Activated T-helper 17 cell treated with anti-CD3 and anti-CD28 coated beads, Interleukin-2, amount 50 U/mL, for 72 hours (primary cell): ENCODE measurements around the gene VWA3A. TPM values are rescaled to one million over a fixed set of nuclear protein-coding genes. Genes with fewer than 3 reads are reported as not detected.
"Not testable (repeated sequence)": the region's sequence is repeated elsewhere in the genome, so short reads cannot be mapped to it uniquely, and the experiment has no call there.

Experiments
- ATAC-seq: fragments of 150-1000 bp; cut with Tn5 transposase; replicated peaks from 2 replicates; pipeline ENCODE4 v1.10.0; 2021; ENCODE audit warnings: mild to moderate bottlenecking, moderate library complexity
- H3K27ac Mint-ChIP-seq: one replicate; pipeline ENCODE4 v1.8.0; 2022; ENCODE audit warnings: mixed read lengths
- H3K27me3 Mint-ChIP-seq: one replicate; pipeline ENCODE4 v1.8.0; 2022; ENCODE audit warnings: mixed read lengths
- H3K36me3 Mint-ChIP-seq: one replicate; pipeline ENCODE4 v1.8.0; 2022; ENCODE audit warnings: low read depth, mild to moderate bottlenecking, mixed read lengths
- H3K4me1 Mint-ChIP-seq: one replicate; pipeline ENCODE4 v1.8.0; 2022; ENCODE audit warnings: mixed read lengths
- H3K4me3 Mint-ChIP-seq: one replicate; pipeline ENCODE4 v1.8.0; 2022; ENCODE audit warnings: mild to moderate bottlenecking, mixed read lengths
- H3K9me3 Mint-ChIP-seq: one replicate; pipeline ENCODE4 v1.8.0; 2022; ENCODE audit warnings: mixed read lengths
- total RNA-seq, 2 donors: library from RNA; stranded (reverse); gene quantifications; one replicate each; pipeline ENCODE4 v1.2.3, GENCODE V29; 2022

VWA3A gene
- total RNA-seq, 2 donors from 2014 or later, result not detected

DNA sequence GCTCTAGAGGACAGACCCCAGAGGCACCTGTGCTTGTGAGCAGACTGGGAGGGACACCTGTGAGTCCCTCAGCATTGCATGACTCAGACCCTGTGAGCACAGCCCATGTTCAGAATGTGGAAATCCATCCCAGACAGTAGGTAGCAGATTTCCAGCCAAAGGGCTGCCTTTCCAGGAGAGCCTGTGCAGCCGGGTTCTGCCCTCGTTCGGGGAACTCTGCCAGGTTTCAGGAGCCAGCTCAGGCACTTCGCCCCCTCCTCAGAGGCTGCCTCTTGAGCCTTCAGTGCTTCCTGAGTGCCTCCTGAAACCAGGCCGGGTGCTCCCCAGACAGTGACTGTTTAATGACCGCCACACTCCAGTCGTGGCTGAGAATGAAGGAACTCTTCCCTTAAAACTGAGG, 46.7 kb downstream of the VWA3A start:
- no peaks in the 10 kb centered on the region for H3K36me3 Mint-ChIP-seq
- peaks cover 4% of the 10 kb centered on the region for H3K27me3 Mint-ChIP-seq
- no peaks in the 10 kb centered on the region for H3K4me1 Mint-ChIP-seq
- H3K9me3 Mint-ChIP-seq, result no peaks in the 10 kb centered on the region
- H3K4me3 Mint-ChIP-seq, result no peak overlapping the region
- no peak for ATAC-seq
- H3K27ac Mint-ChIP-seq, result no peak overlapping the region

DNA sequence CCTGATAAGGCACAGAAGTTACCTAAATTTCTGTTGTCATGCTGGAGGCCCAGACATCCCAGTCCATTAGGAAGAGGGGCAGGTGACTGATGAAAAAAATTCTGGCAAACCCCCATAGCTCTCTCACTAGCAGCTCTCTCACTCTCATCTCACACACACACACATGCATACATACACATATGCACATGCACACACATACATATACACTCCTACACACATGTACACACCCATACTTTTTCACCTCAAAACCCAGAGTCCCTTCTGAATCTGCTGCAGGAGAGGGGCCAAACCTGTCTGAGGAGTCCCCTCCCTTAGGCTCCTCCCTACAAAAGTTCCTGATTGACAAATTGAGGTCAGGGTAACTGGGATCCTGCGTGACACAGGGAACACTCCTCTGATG, 47.4 kb downstream of the VWA3A start:
- Mint-ChIP-seq H3K4me1 (no peaks in the 10 kb centered on the region), H3K9me3 (no peaks in the 10 kb centered on the region), H3K36me3 (no peaks in the 10 kb centered on the region), H3K27ac (no peak overlapping the region), H3K27me3 (peaks cover 4% of the 10 kb centered on the region), H3K4me3 (no peak overlapping the region)
- ATAC-seq, result no peak

DNA sequence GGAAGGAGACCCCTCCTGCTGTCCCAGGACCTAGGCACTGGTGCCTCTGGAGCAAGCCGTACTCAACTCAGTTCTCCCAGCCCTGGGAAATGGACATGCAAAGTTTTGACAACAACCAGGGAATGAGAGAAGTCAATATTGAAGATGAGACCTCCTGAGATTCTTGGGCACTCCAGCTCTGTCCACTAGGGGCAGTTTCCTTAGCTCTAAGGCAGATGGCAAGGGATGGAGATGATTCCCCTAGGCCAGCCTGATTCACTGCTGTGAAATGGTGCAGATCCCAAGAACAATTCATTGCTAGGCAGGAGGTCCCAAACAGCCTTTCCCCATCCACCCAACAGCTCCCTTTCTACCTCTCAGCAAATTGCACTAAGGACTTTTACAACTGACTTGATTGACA, 49.4 kb downstream of the VWA3A start:
- Mint-ChIP-seq H3K36me3 (no peaks in the 10 kb centered on the region), H3K27me3 (peaks cover 4% of the 10 kb centered on the region), H3K9me3 (no peaks in the 10 kb centered on the region), H3K27ac (no peak overlapping the region), H3K4me3 (no peak overlapping the region), H3K4me1 (no peaks in the 10 kb centered on the region)
- no peak for ATAC-seq

DNA sequence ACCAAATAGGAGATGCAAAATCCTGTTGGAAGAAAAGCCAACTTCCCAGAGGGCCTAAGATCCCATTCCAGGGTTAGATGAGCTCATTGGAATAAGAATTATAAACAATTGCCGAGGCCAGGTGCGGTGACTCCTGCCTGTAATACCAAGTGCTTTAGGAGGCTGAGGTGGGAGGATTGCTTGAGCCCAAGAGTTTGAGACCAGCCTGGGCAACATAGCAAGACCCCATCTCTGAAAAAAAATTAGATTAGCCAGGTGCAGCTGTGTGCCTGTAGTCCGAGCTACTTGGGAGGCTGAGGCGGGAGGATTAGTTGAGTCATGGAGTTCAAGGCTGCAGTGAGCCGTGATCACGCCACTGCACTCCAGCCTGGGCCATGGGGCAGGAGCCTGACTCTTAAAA, 52.2 kb downstream of the VWA3A start:
- ATAC-seq, result no peak
- Mint-ChIP-seq H3K4me3 (no peak overlapping the region), H3K9me3 (no peaks in the 10 kb centered on the region), H3K36me3 (no peaks in the 10 kb centered on the region), H3K4me1 (no peaks in the 10 kb centered on the region), H3K27me3 (no peaks in the 10 kb centered on the region), H3K27ac (no peak overlapping the region)

DNA sequence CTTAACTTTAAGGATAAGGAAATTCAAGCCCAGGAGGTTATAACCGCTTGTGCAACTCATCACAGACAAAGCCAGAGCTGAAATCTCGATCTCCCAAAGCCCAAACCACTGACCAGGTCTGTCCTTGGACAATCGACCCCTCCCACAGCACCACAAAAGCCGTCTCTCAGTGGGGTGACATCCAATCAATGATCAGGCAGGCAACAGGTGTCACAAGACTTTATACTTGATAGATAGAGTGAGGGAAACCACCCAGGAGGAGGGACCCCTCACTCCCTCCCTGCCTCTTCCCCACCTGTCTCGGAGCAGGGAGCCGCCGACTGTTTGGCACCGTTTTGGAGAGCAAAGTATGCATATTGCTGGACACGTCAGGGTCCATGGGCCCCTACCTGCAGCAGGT, 55.5 kb downstream of the VWA3A start:
- Mint-ChIP-seq H3K27ac (no peak overlapping the region), H3K4me3 (no peak overlapping the region), H3K27me3 (no peaks in the 10 kb centered on the region), H3K36me3 (no peaks in the 10 kb centered on the region), H3K9me3 (no peaks in the 10 kb centered on the region), H3K4me1 (no peaks in the 10 kb centered on the region)
- ATAC-seq, result no peak

DNA sequence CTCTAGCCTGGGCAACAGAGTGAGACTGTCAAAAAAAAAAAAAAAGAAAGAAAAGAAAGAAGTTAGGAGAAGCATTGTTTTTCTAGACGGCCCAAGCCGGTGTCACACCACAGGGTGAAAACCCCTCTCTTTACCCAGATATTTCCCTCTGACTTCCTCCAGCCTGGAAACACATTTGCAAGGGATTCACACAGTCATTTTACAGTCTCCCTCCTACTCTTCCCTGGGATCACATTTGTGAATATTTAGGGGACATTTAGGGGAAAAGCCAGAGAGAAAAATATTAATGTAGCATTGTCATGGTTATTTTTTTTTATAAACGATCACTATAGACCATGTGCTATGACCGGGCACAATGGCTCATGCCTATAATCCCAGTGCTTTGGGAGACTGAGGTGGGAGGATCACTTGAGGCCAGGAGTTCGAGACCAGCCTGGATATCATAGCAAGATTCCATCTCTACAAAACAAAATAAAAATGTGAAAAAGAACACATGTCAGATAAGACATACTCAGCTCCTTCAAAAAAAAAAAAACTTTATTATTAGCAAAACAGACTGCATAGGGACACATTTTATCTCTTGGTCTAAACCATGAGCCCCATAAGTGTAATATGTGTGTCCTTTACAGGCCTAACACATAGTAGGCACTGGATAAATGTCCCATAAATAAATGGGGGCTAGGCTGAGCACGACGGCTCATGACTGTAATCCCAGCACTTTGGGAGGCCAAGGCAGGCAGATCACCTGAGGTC, 59.1 kb downstream of the VWA3A start:
- Mint-ChIP-seq H3K4me3 (no peak overlapping the region), H3K4me1 (no peaks in the 10 kb centered on the region), H3K36me3 (no peaks in the 10 kb centered on the region), H3K27me3 (no peaks in the 10 kb centered on the region), H3K27ac (no peak overlapping the region), H3K9me3 (no peaks in the 10 kb centered on the region)
- no peak for ATAC-seq

DNA sequence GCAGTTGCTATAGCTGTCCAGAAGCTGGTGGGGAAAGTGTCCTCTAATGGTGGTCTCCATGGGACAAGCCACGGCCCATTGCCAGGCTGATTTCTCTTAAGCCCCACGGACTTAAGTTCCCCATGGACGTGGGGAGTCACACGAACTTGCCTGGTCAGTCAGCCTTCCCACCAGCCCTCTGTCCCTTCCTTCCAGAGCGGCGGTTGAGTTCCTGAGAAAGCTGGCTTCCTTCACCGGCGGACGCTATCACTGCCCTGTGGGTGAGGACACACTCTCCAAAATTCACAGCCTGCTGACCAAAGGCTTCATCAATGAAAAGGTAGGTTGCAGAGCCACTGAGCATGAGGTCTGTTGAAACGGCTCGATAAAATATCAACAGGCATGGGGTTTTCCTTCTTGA, 60.0 kb downstream of the VWA3A start:
- no peak overlapping the region for H3K27ac Mint-ChIP-seq
- H3K9me3 Mint-ChIP-seq, result no peaks in the 10 kb centered on the region
- H3K36me3 Mint-ChIP-seq, result no peaks in the 10 kb centered on the region
- H3K4me3 Mint-ChIP-seq, result no peak overlapping the region
- H3K27me3 Mint-ChIP-seq, result no peaks in the 10 kb centered on the region
- no peaks in the 10 kb centered on the region for H3K4me1 Mint-ChIP-seq
- no peak for ATAC-seq

DNA sequence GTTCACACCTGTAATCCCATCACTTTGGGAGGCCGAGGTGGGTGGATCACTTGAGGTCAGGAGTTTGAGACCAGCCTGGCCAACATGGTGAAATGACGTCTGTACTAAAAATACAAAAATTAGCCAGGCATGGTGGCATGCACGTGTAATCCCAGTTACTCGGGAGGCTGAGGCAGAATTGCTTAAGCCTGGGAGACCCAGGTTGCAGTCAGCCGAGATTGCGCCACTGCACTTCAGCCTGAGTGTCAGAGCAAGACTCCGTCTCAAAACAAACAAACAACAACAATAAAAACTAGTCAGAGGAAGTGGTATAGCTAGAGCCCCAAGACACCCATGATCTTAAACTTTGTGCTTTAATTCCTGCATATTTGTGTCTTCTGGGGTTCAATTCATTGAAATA, 60.7 kb downstream of the VWA3A start:
- not testable (repeated sequence) for H3K27me3 Mint-ChIP-seq, H3K9me3 Mint-ChIP-seq, ATAC-seq, H3K4me1 Mint-ChIP-seq, H3K36me3 Mint-ChIP-seq, H3K27ac Mint-ChIP-seq, H3K4me3 Mint-ChIP-seq

DNA sequence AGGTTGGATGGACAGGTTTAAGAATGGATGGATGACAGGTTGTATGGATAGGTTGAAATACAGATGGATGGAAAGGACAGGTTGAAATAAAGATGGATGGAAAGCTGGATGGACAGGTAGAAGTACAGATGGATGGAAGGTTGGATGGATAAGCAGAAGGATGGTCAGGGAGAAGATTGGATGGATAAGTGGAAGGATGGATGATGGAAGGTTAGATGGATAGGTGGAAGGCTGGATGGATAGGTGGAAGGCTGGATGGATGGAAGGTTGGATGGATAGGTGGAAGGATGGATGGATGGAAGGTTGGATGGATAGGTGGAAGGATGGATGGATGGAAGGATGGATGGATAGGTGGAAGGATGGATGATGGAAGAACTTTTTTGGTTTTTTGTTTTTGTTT, 69.1 kb downstream of the VWA3A start:
- Mint-ChIP-seq H3K4me3 (peak overlapping the region; percentile 36), H3K27ac (no peak overlapping the region), H3K4me1 (no peaks in the 10 kb centered on the region), H3K36me3 (no peaks in the 10 kb centered on the region), H3K9me3 (no peaks in the 10 kb centered on the region), H3K27me3 (peaks cover 9% of the 10 kb centered on the region)
- no peak for ATAC-seq

DNA sequence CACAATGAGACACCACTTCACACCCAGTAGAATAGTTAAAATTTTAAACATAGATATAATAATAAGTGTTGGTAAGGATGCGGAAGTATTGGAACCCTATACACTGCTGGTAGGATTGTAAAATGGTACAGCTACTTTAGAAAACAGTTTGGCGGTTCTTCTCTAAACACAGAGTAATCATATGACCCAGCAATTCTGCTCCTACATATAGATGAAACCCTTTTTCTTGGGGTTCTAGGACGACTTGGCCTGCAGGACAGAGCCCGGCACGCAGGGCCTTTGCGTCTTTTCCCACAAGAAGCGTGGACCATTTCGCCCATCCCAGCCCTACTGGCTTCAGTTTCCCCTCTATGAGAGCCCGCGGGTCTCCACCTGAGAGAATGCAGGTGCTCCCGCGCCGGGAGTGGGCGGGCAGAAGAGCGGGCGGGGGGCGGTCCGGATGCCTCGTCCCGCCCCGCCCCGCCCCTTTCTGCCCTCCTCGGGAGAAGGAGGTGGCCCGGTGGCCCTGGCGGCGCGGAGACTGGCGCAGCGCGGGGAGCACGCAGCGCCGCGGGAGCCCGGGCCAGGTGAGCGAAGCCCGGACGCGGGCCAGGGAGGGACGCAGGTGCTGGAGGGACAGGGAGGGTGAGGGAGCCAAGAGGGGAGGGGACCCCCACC, 69.8 kb downstream of the VWA3A start, which contains the start of gene SDR42E2:
TSS of gene SDR42E2 (plus strand) at position 508 of the 657 bp plus-strand sequence. CDS start 3,077 bp downstream, outside the sequence.
- Mint-ChIP-seq H3K9me3 (no peaks in the 10 kb centered on the region), H3K4me3 (peak within 1 kb of the TSS; percentile 36), H3K27me3 (peaks cover 9% of the 10 kb centered on the region), H3K36me3 (no peaks in the 10 kb centered on the region), H3K27ac (no peak within 1 kb of the TSS), H3K4me1 (no peaks in the 10 kb centered on the region)
- ATAC-seq, result peak; percentile 70

DNA sequence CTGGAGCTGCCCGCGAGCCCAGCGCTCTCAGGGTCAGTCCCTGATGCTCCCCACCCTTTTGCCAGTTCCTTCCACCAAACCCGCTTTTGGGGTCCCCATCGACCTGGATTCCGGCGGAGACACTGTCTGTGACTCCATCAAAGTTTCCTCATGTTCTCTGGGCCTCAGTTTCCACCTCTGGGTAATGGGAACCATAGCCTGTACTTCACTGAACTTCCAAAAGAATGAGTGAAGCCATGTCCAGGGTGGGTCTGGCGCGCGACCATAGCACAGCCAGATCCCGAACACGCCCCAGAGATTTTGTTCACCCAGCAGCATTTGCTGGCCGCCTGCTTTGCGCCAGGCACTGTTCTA, 70.3 kb downstream of the VWA3A start:
- peak overlapping the region; percentile 36 for H3K4me3 Mint-ChIP-seq
- H3K27me3 Mint-ChIP-seq, result peaks cover 9% of the 10 kb centered on the region
- H3K4me1 Mint-ChIP-seq, result no peaks in the 10 kb centered on the region
- no peaks in the 10 kb centered on the region for H3K9me3 Mint-ChIP-seq
- no peak for ATAC-seq
- no peak overlapping the region for H3K27ac Mint-ChIP-seq
- H3K36me3 Mint-ChIP-seq, result no peaks in the 10 kb centered on the region

DNA sequence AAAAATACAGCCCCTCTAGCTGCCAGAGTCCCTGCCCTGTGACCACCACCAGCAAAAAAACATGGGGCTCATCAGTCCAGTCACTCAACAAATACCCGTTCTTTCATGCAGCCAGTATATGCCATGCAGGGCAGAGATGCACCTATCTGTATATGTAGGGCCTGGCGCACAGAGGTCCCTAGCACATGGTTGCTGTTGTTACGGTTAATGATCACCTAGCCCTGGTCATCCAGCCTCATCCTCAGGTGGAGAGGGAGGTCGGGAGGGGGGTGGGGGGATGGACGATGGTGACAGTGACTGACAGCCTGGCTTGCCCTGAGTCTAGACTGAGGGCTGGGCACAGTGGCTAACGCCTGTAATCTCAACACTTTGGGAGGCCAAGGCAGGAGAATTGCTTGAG, 71.5 kb downstream of the VWA3A start:
- Mint-ChIP-seq H3K4me1 (no peaks in the 10 kb centered on the region), H3K36me3 (no peaks in the 10 kb centered on the region), H3K4me3 (no peak overlapping the region), H3K27ac (no peak overlapping the region), H3K9me3 (no peaks in the 10 kb centered on the region), H3K27me3 (peaks cover 8% of the 10 kb centered on the region)
- ATAC-seq, result no peak

DNA sequence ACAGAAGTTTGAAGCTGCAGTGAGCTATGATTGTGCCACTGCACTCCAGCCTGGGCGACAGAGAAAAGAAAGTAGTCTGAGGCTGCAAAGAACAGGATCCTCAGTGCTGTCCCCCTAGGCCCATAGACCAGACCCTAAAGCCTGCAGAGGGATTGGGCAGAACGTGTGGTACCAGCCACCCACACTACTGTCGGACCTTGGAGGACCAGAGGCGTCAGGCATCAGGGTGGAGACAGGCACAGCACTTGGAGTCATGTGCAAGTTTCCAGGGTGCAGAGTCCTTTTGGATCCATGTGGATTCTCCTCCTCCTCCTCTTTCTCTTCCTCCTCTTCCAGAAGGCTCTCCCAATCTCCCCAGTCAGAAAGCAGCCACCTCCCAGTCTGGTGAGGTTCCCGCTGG, 72.1 kb downstream of the VWA3A start:
- Mint-ChIP-seq H3K27ac (no peak overlapping the region), H3K4me1 (no peaks in the 10 kb centered on the region), H3K36me3 (no peaks in the 10 kb centered on the region), H3K4me3 (no peak overlapping the region), H3K27me3 (peaks cover 6% of the 10 kb centered on the region), H3K9me3 (no peaks in the 10 kb centered on the region)
- ATAC-seq, result no peak

DNA sequence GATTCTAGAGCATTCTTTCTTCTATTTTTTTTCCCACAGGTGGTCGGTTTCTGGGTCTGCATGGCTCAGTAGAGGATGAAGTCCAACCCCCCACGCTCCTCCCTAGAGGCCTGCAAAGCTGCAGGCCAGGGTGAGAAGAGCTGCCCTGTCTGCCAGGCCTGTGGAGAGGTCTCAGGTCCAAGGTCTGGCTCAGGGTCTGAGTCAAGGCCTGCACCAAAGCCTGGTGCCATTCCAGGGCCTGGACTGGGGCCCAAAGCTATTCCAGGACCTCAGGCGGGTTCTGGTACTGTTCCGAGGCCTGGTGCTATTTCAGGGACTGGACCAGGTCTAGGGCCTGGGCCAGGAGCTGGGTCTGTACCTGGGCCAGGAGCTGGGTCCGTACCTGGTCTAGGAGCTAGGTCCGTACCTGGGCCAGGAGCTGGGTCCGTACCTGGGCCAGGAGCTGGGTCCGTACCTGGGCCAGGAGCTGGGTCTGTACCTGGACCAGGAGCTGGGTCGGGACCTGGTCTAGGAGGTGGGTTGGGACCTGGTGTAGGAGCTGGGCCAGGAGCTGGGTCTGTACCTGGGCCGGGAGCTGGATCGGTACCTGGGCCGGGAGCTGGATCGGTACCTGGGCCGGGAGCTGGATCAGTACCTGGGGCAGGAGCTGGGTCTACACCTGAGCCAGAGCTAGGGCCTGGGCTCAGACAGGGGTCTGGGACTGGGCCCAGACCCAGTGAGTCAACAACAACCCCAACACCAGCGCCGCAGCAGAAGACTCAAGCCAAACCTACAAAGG, 73.4 kb downstream of the VWA3A start:
- Mint-ChIP-seq H3K9me3 (no peaks in the 10 kb centered on the region), H3K36me3 (no peaks in the 10 kb centered on the region), H3K27me3 (peaks cover 6% of the 10 kb centered on the region), H3K27ac (no peak overlapping the region), H3K4me3 (no peak overlapping the region), H3K4me1 (no peaks in the 10 kb centered on the region)
- no peak for ATAC-seq

DNA sequence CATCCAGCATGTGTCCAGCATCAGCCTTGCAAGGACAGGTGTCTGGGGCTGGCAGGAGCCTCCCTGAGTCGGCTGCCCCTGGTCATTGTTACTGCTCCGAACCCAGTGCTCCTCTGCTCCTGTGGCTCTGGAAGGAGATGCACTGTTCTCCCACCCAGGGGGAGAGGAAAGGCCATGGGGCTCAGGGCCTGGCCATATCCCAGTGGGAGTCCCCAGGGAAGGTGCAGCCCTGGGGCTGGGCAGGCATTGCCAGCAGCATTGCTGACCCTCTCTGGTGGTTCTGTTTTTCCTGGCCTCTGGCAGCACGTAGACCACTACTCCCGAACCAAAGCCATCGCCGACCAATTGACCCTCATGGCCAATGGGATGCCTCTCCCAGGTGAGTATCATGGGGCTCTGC, 79.6 kb downstream of the VWA3A start:
- Mint-ChIP-seq H3K9me3 (no peaks in the 10 kb centered on the region), H3K27me3 (no peaks in the 10 kb centered on the region), H3K4me3 (no peak overlapping the region), H3K4me1 (no peaks in the 10 kb centered on the region), H3K27ac (no peak overlapping the region), H3K36me3 (no peaks in the 10 kb centered on the region)
- no peak for ATAC-seq
